HEK293 (cell line): ENCODE data around the gene CUL7.

Experiments
- EGR2 ChIP-seq: fragments of 450-650 bp; formaldehyde crosslinking; IDR thresholded peaks from 2 replicates; pipeline ENCODE4 v1.5.1; 2016; ENCODE audit warnings: low read depth, missing biosample characterization, missing genetic modification characterization
- GLIS2 ChIP-seq: fragments of 450-650 bp; formaldehyde crosslinking; IDR thresholded peaks from 2 replicates; pipeline ENCODE4 v1.5.1; 2016; ENCODE audit warnings: missing biosample characterization, missing genetic modification characterization
- HOXA7 ChIP-seq: sonication (generic); formaldehyde crosslinking; IDR thresholded peaks from 2 replicates; pipeline ENCODE4 v1.8.1; 2022; ENCODE audit warnings: missing genetic modification reagents, borderline replicate concordance
- IKZF3 ChIP-seq: fragments of 450-650 bp; IDR thresholded peaks from 2 replicates; pipeline ENCODE4 v1.5.0; 2018; ENCODE audit warnings: missing biosample characterization, mild to moderate bottlenecking, missing genetic modification characterization, moderate library complexity
- KLF1 ChIP-seq: fragments of 450-650 bp; formaldehyde crosslinking; IDR thresholded peaks from 2 replicates; pipeline ENCODE4 v1.5.1; 2016; ENCODE audit warnings: missing biosample characterization, missing genetic modification characterization
- KLF16 ChIP-seq: fragments of 450-650 bp; formaldehyde crosslinking; IDR thresholded peaks from 2 replicates; pipeline ENCODE4 v1.5.1; 2017; ENCODE audit warnings: missing biosample characterization, missing genetic modification characterization
- OVOL3 ChIP-seq: fragments of 450-650 bp; formaldehyde crosslinking; IDR thresholded peaks from 2 replicates; pipeline ENCODE4 v1.5.1; 2016; ENCODE audit warnings: missing biosample characterization, missing genetic modification characterization
- RBAK ChIP-seq: fragments of 450-650 bp; formaldehyde crosslinking; IDR thresholded peaks from 2 replicates; pipeline ENCODE4 v1.5.1; 2016; ENCODE audit warnings: missing biosample characterization, missing genetic modification characterization
- YY1 ChIP-seq: fragments of 450-650 bp; formaldehyde crosslinking; IDR thresholded peaks from 2 replicates; pipeline ENCODE4 v1.5.1; 2018; ENCODE audit warnings: missing biosample characterization, missing genetic modification characterization
- ZEB2 ChIP-seq: fragments of 450-650 bp; formaldehyde crosslinking; IDR thresholded peaks from 2 replicates; pipeline ENCODE4 v1.5.1; 2016; ENCODE audit warnings: missing biosample characterization, missing genetic modification characterization
- ZFHX2 ChIP-seq: fragments of 450-650 bp; formaldehyde crosslinking; conservative IDR thresholded peaks from 2 replicates; pipeline ENCODE4 v1.5.1; 2016; ENCODE audit warnings: missing biosample characterization, missing genetic modification characterization
- ZFP3 ChIP-seq: fragments of 450-650 bp; formaldehyde crosslinking; IDR thresholded peaks from 2 replicates; pipeline ENCODE4 v1.5.1; 2016; ENCODE audit warnings: low read depth, missing biosample characterization, missing genetic modification characterization
- ZIC2 ChIP-seq: fragments of 450-650 bp; formaldehyde crosslinking; IDR thresholded peaks from 2 replicates; pipeline ENCODE4 v1.5.1; 2016; ENCODE audit warnings: missing biosample characterization, missing genetic modification characterization
- ZNF140 ChIP-seq: fragments of 450-650 bp; formaldehyde crosslinking; IDR thresholded peaks from 2 replicates; pipeline ENCODE4 v1.5.1; 2016; ENCODE audit warnings: missing biosample characterization, missing genetic modification characterization
- ZNF169 ChIP-seq: fragments of 450-650 bp; formaldehyde crosslinking; IDR thresholded peaks from 2 replicates; pipeline ENCODE4 v1.5.1; 2016; ENCODE audit warnings: missing biosample characterization, missing genetic modification characterization
- ZNF19 ChIP-seq: fragments of 450-650 bp; formaldehyde crosslinking; IDR thresholded peaks from 2 replicates; pipeline ENCODE4; 2016; ENCODE audit warnings: missing biosample characterization, missing genetic modification characterization, low read depth
- ZNF23 ChIP-seq: fragments of 450-650 bp; formaldehyde crosslinking; IDR thresholded peaks from 2 replicates; pipeline ENCODE4 v1.5.1; 2016; ENCODE audit warnings: missing biosample characterization, missing genetic modification characterization, borderline replicate concordance
- ZNF248 ChIP-seq: fragments of 450-650 bp; formaldehyde crosslinking; IDR thresholded peaks from 2 replicates; pipeline ENCODE4 v1.5.1; 2017; ENCODE audit warnings: missing biosample characterization, missing genetic modification characterization
- ZNF350 ChIP-seq: fragments of 450-650 bp; formaldehyde crosslinking; IDR thresholded peaks from 2 replicates; pipeline ENCODE4 v1.5.0; 2017; ENCODE audit warnings: missing biosample characterization, mild to moderate bottlenecking, missing genetic modification characterization
- ZNF423 ChIP-seq: fragments of 450-650 bp; formaldehyde crosslinking; IDR thresholded peaks from 2 replicates; pipeline ENCODE4 v1.5.1; 2016; ENCODE audit warnings: missing biosample characterization, missing genetic modification characterization
- ZNF544 ChIP-seq: fragments of 450-650 bp; formaldehyde crosslinking; IDR thresholded peaks from 2 replicates; pipeline ENCODE4 v1.5.0; 2017; ENCODE audit warnings: missing biosample characterization, missing genetic modification characterization
- ZNF585B ChIP-seq: fragments of 450-650 bp; formaldehyde crosslinking; IDR thresholded peaks from 2 replicates; pipeline ENCODE4 v1.5.1; 2016; ENCODE audit warnings: missing biosample characterization, missing genetic modification characterization
- ZNF600 ChIP-seq: fragments of 450-650 bp; formaldehyde crosslinking; IDR thresholded peaks from 2 replicates; pipeline ENCODE4 v1.5.1; 2016; ENCODE audit warnings: missing biosample characterization, missing genetic modification characterization
- ZNF843 ChIP-seq: fragments of 450-650 bp; formaldehyde crosslinking; IDR thresholded peaks from 2 replicates; pipeline ENCODE4 v1.5.1; 2016; ENCODE audit warnings: missing biosample characterization, missing genetic modification characterization
- TF ChIP-seq, protein P1 (sequence below): fragments of 450-650 bp; formaldehyde crosslinking; IDR thresholded peaks from 2 replicates; pipeline ENCODE4 v1.5.1; 2017; ENCODE audit warnings: missing biosample characterization, missing genetic modification characterization
- TF ChIP-seq, protein P2 (sequence below): fragments of 450-650 bp; formaldehyde crosslinking; IDR thresholded peaks from 2 replicates; pipeline ENCODE4 v1.5.1; 2016; ENCODE audit warnings: missing biosample characterization, missing genetic modification characterization
- TF ChIP-seq, protein P3 (sequence below): fragments of 450-650 bp; formaldehyde crosslinking; IDR thresholded peaks from 2 replicates; pipeline ENCODE4 v1.5.1; 2017; ENCODE audit warnings: missing biosample characterization, missing genetic modification characterization
- TF ChIP-seq, protein P4 (sequence below): fragments of 450-650 bp; formaldehyde crosslinking; IDR thresholded peaks from 2 replicates; pipeline ENCODE4 v1.5.1; 2016; ENCODE audit warnings: missing biosample characterization, missing genetic modification characterization
- TF ChIP-seq, protein P5 (sequence below): fragments of 450-650 bp; formaldehyde crosslinking; IDR thresholded peaks from 2 replicates; pipeline ENCODE4 v1.5.1; 2016; ENCODE audit warnings: missing biosample characterization, missing genetic modification characterization

The CUL7 gene

DNA sequence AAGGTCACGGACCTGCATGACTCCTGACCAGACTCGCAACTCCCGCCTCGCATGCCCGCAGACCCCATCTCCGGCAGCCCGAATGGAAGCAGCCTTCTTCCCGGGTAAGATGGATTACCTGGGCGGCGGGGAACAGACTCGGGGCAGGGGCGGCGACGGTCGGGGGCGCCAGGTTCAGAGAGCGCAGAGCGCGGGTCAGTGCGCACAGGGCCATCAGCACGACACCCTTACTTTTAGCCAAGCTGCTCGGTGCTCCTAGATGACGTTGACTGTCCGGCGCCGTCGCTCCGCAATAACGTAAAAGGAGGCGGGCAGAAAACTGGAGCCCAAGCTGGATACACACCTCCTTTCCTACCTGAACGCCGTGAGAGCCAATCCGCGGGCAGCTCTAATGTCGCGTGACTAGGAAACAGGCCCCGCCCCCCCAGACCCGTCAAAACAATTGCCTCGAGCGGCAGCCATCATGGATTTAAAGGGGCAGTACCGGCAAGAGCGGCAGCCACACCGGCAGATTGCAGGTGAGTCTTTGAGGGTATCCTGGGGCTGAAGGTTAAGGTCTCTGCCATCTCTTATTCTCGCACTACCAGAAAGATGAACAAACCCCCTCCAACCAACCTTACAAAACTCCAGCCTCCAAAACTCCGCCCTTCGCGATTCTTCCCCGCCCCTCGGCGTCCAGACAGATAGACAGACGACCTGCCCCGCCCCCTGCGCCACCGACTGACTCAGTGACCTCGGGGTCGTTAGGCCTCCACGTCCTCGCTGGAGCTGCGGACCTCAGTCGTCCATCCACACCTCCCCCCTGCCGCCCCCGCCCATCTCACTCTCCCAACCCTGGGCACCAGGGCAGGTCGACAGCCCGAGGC lies 5.8 kb upstream of the CUL7 start, which contains the start of the genes KLC4 and MRPL2 (continued):
- TF ChIP-seq, protein P1, sequence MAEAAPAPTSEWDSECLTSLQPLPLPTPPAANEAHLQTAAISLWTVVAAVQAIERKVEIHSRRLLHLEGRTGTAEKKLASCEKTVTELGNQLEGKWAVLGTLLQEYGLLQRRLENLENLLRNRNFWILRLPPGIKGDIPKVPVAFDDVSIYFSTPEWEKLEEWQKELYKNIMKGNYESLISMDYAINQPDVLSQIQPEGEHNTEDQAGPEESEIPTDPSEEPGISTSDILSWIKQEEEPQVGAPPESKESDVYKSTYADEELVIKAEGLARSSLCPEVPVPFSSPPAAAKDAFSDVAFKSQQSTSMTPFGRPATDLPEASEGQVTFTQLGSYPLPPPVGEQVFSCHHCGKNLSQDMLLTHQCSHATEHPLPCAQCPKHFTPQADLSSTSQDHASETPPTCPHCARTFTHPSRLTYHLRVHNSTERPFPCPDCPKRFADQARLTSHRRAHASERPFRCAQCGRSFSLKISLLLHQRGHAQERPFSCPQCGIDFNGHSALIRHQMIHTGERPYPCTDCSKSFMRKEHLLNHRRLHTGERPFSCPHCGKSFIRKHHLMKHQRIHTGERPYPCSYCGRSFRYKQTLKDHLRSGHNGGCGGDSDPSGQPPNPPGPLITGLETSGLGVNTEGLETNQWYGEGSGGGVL: no peak
- TF ChIP-seq ZNF843 (no peak), ZNF248 (tag by site-specific recombination) (no peak), ZEB2 (tag by site-specific recombination) (peak; percentile 44; the same call in 1 of the 2 replicates), ZFHX2 (0 out of 2 replicates have a peak, but pooled peaks have one; percentile 9), ZFP3 (tag by site-specific recombination) (no peak), RBAK (tag by site-specific recombination) (no peak), GLIS2 (tag by site-specific recombination) (peak; percentile 40; the same call in 1 of the 2 replicates), ZNF23 (tag by site-specific recombination) (no peak), KLF1 (tag by site-specific recombination) (no peak; the same call in 1 of the 2 replicates), ZNF350 (tag by site-specific recombination) (no peak), KLF16 (tag by site-specific recombination) (peak; percentile 28; the same call in 1 of the 2 replicates), IKZF3 (no peak), ZNF423 (no peak), ZNF585B (tag by site-specific recombination) (no peak), EGR2 (tag by site-specific recombination) (no peak), HOXA7 (no peak), ZNF544 (tag by site-specific recombination) (no peak), ZNF600 (peak; percentile 34; the same call in 1 of the 2 replicates), ZNF140 (tag by site-specific recombination) (no peak), ZIC2 (tag by site-specific recombination) (no peak), OVOL3 (tag by site-specific recombination) (no peak), YY1 (tag by site-specific recombination) (peak; percentile 84; the same call in 1 of the 2 replicates), ZNF19 (tag by site-specific recombination) (no peak), ZNF169 (tag by site-specific recombination) (no peak)
- TF ChIP-seq, protein P2, sequence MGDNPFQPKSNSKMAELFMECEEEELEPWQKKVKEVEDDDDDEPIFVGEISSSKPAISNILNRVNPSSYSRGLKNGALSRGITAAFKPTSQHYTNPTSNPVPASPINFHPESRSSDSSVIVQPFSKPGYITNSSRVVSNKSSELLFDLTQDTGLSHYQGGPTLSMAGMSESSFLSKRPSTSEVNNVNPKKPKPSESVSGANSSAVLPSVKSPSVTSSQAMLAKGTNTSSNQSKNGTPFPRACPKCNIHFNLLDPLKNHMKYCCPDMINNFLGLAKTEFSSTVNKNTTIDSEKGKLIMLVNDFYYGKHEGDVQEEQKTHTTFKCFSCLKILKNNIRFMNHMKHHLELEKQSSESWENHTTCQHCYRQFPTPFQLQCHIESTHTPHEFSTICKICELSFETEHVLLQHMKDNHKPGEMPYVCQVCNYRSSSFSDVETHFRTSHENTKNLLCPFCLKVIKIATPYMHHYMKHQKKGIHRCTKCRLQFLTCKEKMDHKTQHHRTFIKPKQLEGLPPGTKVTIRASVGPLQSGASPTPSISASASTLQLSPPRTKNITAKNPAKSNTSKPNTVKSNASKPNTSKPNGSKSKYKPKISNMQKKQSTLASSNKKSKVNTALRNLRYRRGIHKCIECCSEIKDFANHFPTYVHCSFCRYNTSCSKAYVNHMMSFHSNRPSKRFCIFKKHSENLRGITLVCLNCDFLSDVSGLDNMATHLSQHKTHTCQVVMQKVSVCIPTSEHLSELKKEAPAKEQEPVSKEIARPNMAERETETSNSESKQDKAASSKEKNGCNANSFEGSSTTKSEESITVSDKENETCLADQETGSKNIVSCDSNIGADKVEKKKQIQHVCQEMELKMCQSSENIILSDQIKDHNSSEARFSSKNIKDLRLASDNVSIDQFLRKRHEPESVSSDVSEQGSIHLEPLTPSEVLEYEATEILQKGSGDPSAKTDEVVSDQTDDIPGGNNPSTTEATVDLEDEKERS (tag by site-specific recombination): no peak
- TF ChIP-seq, protein P3, sequence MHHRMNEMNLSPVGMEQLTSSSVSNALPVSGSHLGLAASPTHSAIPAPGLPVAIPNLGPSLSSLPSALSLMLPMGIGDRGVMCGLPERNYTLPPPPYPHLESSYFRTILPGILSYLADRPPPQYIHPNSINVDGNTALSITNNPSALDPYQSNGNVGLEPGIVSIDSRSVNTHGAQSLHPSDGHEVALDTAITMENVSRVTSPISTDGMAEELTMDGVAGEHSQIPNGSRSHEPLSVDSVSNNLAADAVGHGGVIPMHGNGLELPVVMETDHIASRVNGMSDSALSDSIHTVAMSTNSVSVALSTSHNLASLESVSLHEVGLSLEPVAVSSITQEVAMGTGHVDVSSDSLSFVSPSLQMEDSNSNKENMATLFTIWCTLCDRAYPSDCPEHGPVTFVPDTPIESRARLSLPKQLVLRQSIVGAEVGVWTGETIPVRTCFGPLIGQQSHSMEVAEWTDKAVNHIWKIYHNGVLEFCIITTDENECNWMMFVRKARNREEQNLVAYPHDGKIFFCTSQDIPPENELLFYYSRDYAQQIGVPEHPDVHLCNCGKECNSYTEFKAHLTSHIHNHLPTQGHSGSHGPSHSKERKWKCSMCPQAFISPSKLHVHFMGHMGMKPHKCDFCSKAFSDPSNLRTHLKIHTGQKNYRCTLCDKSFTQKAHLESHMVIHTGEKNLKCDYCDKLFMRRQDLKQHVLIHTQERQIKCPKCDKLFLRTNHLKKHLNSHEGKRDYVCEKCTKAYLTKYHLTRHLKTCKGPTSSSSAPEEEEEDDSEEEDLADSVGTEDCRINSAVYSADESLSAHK (tag by site-specific recombination): no peak
- TF ChIP-seq, protein P4, sequence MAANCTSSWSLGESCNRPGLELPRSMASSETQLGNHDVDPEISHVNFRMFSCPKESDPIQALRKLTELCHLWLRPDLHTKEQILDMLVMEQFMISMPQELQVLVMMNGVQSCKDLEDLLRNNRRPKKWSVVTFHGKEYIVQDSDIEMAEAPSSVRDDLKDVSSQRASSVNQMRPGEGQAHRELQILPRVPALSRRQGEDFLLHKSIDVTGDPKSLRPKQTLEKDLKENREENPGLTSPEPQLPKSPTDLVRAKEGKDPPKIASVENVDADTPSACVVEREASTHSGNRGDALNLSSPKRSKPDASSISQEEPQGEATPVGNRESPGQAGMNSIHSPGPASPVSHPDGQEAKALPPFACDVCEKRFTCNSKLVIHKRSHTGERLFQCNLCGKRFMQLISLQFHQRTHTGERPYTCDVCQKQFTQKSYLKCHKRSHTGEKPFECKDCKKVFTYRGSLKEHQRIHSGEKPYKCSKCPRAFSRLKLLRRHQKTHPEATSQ (tag by site-specific recombination): no peak
- TF ChIP-seq, protein P5, sequence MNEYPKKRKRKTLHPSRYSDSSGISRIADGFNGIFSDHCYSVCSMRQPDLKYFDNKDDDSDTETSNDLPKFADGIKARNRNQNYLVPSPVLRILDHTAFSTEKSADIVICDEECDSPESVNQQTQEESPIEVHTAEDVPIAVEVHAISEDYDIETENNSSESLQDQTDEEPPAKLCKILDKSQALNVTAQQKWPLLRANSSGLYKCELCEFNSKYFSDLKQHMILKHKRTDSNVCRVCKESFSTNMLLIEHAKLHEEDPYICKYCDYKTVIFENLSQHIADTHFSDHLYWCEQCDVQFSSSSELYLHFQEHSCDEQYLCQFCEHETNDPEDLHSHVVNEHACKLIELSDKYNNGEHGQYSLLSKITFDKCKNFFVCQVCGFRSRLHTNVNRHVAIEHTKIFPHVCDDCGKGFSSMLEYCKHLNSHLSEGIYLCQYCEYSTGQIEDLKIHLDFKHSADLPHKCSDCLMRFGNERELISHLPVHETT: peak; percentile 67; the same call in 1 of the 2 replicates
